ENCODE measurements around the gene SLC29A3.

DNA sequence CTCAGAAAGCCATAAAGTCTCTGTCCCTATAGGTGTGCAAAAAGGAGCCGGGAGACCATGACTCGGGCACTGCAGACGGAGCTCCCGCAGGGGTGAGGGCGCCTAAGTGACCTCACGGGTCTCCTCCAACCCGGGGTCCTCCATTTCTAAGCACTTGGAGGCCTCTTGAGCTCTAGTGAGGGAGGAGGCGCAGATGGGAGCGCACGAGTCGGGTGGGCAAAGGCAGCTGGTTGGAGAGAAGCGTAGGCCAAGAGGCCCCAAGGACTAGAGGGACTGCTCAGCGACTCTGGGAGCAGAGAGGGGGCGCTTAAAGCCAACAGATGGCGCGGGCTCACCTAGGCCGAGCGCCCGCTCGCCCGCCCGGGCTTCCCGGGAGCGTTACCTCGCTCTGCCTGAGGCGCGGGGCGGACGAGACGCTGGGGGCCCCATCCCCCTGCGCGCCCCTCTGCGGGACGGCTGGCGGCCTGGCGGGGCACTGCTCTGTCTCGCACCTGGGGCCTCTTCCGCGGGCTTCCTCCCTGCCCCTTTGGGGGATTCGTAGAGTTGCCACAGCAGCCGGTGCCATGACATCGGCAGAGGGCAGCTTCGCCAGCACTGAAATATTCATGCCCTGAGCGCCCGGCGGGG is 77.1 kb downstream of the SLC29A3 start:
- TF ChIP-seq POLR2AphosphoS5 (IDR thresholded peaks at IDR 0.05; ENCODE audit: borderline replicate concordance, low read depth, low read length) (no peak), EZH2 (IDR thresholded peaks at IDR 0.05) (no peak)

All from SK-N-MC (cell line).